ENCODE data around the gene CCDC183.

Gene CCDC183

DNA sequence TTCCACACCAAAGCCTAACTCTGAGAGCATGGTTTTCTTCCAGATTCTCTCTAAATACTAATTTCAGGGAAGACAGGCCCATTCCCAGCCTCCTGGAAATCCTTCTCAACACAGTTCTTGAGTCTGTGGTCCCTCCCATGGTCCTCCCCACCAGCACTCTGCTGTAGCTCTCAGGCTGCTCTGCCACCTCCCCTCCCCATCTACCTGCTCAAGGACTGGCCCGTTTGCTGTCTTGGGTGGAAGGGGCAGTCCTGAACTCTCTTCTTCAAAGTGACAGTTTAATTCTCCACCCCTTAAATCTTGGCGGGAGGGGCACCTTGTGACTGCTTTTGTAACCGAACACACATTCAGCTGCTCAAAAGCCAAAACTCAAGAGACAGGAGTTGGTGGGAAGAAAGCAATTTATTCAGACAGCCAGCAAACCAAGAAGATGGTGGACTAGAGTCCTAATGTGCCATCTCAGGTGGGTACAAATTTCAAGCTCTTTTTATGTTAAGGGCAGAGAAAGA lies 24.2 kb upstream of the CCDC183 start:
- Histone ChIP-seq H2AFZ (ENCODE audit: low read length) (no peak overlapping the region), H3K9me2 (ENCODE audit: low read depth, low read length) (no peaks in the 10 kb centered on the region), H3K27ac (ENCODE audit: low read depth, low read length, poor library complexity, severe bottlenecking) (no peak overlapping the region), H3K36me3 (ENCODE audit: insufficient read depth, low read length) (peaks cover 5% of the 10 kb centered on the region; the same call in 1 of the 2 replicates), H3K9me3 (ENCODE audit: low read length) (peaks cover 5% of the 10 kb centered on the region; the same call in 1 of the 2 replicates), H3K79me2 (ENCODE audit: insufficient read depth, low read length) (no peaks in the 10 kb centered on the region), H3K4me3 (ENCODE audit: low read depth, low read length, poor library complexity, severe bottlenecking) (no peak overlapping the region), H3K4me1 (ENCODE audit: insufficient read depth, low read length, severe bottlenecking) (peaks cover 5% of the 10 kb centered on the region), H3K4me2 (ENCODE audit: low read length) (no peak overlapping the region), H4K20me1 (ENCODE audit: insufficient read depth, low read length) (no peaks in the 10 kb centered on the region), H3K27me3 (ENCODE audit: insufficient read depth, low read length) (no peaks in the 10 kb centered on the region; the same call in 1 of the 2 replicates), H3K9ac (ENCODE audit: low read length) (no peak overlapping the region), H3F3A (ENCODE audit: insufficient read depth, low read length) (no peaks in the 10 kb centered on the region)
- TF ChIP-seq, protein P1, sequence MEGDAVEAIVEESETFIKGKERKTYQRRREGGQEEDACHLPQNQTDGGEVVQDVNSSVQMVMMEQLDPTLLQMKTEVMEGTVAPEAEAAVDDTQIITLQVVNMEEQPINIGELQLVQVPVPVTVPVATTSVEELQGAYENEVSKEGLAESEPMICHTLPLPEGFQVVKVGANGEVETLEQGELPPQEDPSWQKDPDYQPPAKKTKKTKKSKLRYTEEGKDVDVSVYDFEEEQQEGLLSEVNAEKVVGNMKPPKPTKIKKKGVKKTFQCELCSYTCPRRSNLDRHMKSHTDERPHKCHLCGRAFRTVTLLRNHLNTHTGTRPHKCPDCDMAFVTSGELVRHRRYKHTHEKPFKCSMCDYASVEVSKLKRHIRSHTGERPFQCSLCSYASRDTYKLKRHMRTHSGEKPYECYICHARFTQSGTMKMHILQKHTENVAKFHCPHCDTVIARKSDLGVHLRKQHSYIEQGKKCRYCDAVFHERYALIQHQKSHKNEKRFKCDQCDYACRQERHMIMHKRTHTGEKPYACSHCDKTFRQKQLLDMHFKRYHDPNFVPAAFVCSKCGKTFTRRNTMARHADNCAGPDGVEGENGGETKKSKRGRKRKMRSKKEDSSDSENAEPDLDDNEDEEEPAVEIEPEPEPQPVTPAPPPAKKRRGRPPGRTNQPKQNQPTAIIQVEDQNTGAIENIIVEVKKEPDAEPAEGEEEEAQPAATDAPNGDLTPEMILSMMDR (IDR thresholded peaks at IDR 0.05; ENCODE audit: low read length): no peak
- TF ChIP-seq EZH2 (IDR thresholded peaks at IDR 0.05; ENCODE audit: borderline replicate concordance, low read length): no peak

DNA sequence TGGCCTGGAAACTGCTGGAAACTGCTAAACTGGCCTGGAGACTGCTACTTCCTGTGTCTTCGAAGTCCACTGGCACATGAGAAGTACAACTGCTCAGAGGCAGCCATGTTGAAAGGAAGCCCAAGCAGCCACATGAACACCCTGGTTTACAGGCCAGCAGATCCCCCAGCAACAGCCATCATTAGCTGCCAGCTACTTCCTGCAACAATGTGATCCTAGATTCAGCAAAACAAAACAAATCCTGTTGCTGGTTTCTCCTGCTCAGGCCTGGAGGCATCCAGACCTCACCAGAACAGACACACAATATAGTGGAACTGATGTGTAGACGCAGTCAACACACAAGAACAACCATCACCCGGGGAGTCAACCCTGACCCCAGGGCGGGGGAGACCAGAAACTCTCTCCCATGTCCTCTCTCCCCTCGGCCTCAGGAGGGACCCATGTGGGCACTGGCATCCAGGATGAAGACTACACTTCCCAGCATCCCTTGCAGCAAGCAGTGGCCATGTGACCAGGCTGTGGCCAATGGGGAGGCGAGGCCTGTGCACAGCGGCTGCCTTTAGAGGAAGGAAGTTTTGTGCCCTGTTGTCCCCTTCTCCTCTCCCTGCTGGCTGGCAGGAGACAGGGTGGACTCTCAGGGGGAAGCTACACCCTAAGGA lies 22.6 kb upstream of the CCDC183 start:
- peaks cover 5% of the 10 kb centered on the region; the same call in 1 of the 2 replicates for H3K36me3 ChIP-seq (ENCODE audit: insufficient read depth, low read length)
- peaks cover 5% of the 10 kb centered on the region for H3K4me1 ChIP-seq (ENCODE audit: insufficient read depth, low read length, severe bottlenecking)
- no peak overlapping the region for H3K4me2 ChIP-seq (ENCODE audit: low read length)
- H2AFZ ChIP-seq (ENCODE audit: low read length): peak overlapping the region; percentile 99
- H3F3A ChIP-seq (ENCODE audit: insufficient read depth, low read length): no peaks in the 10 kb centered on the region
- H3K4me3 ChIP-seq (ENCODE audit: low read depth, low read length, poor library complexity, severe bottlenecking): no peak overlapping the region
- H3K27me3 ChIP-seq (ENCODE audit: insufficient read depth, low read length): no peaks in the 10 kb centered on the region; the same call in 1 of the 2 replicates
- peaks cover 5% of the 10 kb centered on the region; the same call in 1 of the 2 replicates for H3K9me3 ChIP-seq (ENCODE audit: low read length)
- H3K9ac ChIP-seq (ENCODE audit: low read length): no peak overlapping the region
- TF ChIP-seq EZH2 (IDR thresholded peaks at IDR 0.05; ENCODE audit: borderline replicate concordance, low read length): no peak
- TF ChIP-seq, protein P1 (IDR thresholded peaks at IDR 0.05; ENCODE audit: low read length): no peak
- H3K79me2 ChIP-seq (ENCODE audit: insufficient read depth, low read length): no peaks in the 10 kb centered on the region
- no peaks in the 10 kb centered on the region for H4K20me1 ChIP-seq (ENCODE audit: insufficient read depth, low read length)
- H3K27ac ChIP-seq (ENCODE audit: low read depth, low read length, poor library complexity, severe bottlenecking): no peak overlapping the region
- no peaks in the 10 kb centered on the region for H3K9me2 ChIP-seq (ENCODE audit: low read depth, low read length)

DNA sequence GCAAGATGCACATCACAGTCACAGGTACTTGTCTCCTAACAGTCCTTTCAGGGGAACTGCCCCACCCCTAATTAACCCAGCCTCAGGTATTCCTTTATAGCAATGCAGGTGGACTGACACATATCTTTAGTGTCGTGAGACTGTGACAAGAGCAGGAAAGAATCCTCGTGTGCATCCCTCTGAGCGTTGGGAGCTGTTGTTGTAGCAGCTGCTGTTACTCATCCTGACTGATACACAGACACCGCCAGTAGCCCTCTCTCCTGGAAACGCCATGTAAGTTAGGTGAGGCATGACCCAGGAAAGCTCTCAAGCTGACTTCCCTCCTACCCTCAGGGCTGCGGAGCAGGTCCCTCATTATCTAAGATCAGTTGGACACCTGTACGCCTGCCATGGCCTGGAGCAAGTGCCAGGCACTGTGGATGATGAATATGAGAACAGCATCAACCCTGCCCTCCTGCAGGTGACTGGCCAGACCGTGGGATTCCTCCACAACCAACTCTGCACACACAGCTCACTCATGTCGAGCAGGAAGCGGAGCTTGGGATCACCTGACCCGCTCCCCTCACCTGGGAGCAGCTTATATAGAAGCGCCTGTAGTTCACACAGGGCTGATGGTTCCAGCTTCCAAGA lies 21.6 kb upstream of the CCDC183 start:
- TF ChIP-seq, protein P1 (IDR thresholded peaks at IDR 0.05; ENCODE audit: low read length): no peak
- no peak overlapping the region for H3K4me2 ChIP-seq (ENCODE audit: low read length)
- H4K20me1 ChIP-seq (ENCODE audit: insufficient read depth, low read length): no peaks in the 10 kb centered on the region
- H3K27ac ChIP-seq (ENCODE audit: low read depth, low read length, poor library complexity, severe bottlenecking): no peak overlapping the region
- peaks cover 5% of the 10 kb centered on the region for H3K4me1 ChIP-seq (ENCODE audit: insufficient read depth, low read length, severe bottlenecking)
- H3K27me3 ChIP-seq (ENCODE audit: insufficient read depth, low read length): no peaks in the 10 kb centered on the region; the same call in 1 of the 2 replicates
- no peak overlapping the region for H2AFZ ChIP-seq (ENCODE audit: low read length)
- H3K4me3 ChIP-seq (ENCODE audit: low read depth, low read length, poor library complexity, severe bottlenecking): no peak overlapping the region
- no peaks in the 10 kb centered on the region for H3K9me2 ChIP-seq (ENCODE audit: low read depth, low read length)
- no peak overlapping the region for H3K9ac ChIP-seq (ENCODE audit: low read length)
- no peaks in the 10 kb centered on the region for H3F3A ChIP-seq (ENCODE audit: insufficient read depth, low read length)
- H3K79me2 ChIP-seq (ENCODE audit: insufficient read depth, low read length): no peaks in the 10 kb centered on the region
- H3K9me3 ChIP-seq (ENCODE audit: low read length): peaks cover 5% of the 10 kb centered on the region; the same call in 1 of the 2 replicates
- H3K36me3 ChIP-seq (ENCODE audit: insufficient read depth, low read length): peaks cover 5% of the 10 kb centered on the region; the same call in 1 of the 2 replicates
